ENCODE data around the gene PPP2R5D.

GRCh38 chr6:42987533-42988451, 3.4 kb downstream of the PPP2R5D start:
- TF ChIP-seq SP1 (IDR thresholded peaks at IDR 0.05) = no peak
- no peak for TF ChIP-seq MAX (IDR thresholded peaks at IDR 0.05)
- no peak for TF ChIP-seq CTCF (IDR thresholded peaks at IDR 0.05; ENCODE audit: low read depth, low read length, missing input control)
- no peak for TF ChIP-seq EGR1 (IDR thresholded peaks at IDR 0.05; ENCODE audit: low read depth in 2 of 2)
- no peak for TF ChIP-seq RXRA (IDR thresholded peaks at IDR 0.05)
- no peak for TF ChIP-seq RAD21 (IDR thresholded peaks at IDR 0.05)
- TF ChIP-seq JUND (IDR thresholded peaks at IDR 0.05) = no peak
